Measurements from ENCODE around the gene GPX6.

DNA sequence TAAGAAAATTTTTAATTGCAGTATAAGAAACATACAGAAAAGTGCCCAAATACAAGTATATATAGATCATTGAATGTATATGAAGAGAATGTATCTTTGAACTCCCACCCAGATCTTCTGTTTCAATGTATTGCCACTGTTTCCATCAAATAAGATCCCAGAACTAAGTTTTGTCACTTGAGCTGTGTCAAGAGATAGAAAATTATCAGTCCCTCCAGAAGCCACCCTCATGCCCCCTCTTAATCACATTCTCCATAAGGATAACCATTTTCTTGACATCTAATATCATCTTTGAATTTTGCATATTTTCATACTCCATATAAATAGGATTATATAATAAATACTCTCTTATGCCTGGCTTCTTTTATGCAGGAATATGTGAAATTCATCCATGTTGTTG, 30.4 kb upstream of the GPX6 start:
- TF ChIP-seq, protein P1, sequence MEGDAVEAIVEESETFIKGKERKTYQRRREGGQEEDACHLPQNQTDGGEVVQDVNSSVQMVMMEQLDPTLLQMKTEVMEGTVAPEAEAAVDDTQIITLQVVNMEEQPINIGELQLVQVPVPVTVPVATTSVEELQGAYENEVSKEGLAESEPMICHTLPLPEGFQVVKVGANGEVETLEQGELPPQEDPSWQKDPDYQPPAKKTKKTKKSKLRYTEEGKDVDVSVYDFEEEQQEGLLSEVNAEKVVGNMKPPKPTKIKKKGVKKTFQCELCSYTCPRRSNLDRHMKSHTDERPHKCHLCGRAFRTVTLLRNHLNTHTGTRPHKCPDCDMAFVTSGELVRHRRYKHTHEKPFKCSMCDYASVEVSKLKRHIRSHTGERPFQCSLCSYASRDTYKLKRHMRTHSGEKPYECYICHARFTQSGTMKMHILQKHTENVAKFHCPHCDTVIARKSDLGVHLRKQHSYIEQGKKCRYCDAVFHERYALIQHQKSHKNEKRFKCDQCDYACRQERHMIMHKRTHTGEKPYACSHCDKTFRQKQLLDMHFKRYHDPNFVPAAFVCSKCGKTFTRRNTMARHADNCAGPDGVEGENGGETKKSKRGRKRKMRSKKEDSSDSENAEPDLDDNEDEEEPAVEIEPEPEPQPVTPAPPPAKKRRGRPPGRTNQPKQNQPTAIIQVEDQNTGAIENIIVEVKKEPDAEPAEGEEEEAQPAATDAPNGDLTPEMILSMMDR (conservative IDR thresholded peaks at IDR 0.05; ENCODE audit: low read depth, low read length), result no peak
- no peak for TF ChIP-seq EZH2 (IDR thresholded peaks at IDR 0.05; ENCODE audit: borderline replicate concordance, low read depth, low read length, poor library complexity, severe bottlenecking)

Measured in A673 (cell line).